ENCODE data around the gene TTC21A.
A peak's percentile ranks its signal among the peaks of the same experiment; 100 is the strongest.

TTC21A gene

GRCh38 chr3:39177708-39178332 lies 70.3 kb downstream of the TTC21A start:
- peak; percentile 53 to 71 for DNase-seq (ENCODE audit: low read depth in 2 of 2)

- no peak for DNase-seq (ENCODE audit: low read depth in 2 of 2)
These were observed 71.1 kb downstream of the TTC21A start for GRCh38 chr3:39178553-39178952.

GRCh38 chr3:39180183-39180545 lies 72.7 kb downstream of the TTC21A start:
- no peak for DNase-seq (ENCODE audit: low read depth in 2 of 2)

GRCh38 chr3:39180546-39181346 lies 73.3 kb downstream of the TTC21A start:
- peak; percentile 77 to 85 for DNase-seq (ENCODE audit: low read depth in 2 of 2)

- no peak for DNase-seq (ENCODE audit: low read depth in 2 of 2)
These were observed 74.2 kb downstream of the TTC21A start for GRCh38 chr3:39181408-39182335.

- DNase-seq (ENCODE audit: low read depth in 2 of 2), result no peak
These were observed 76.0 kb downstream of the TTC21A start for GRCh38 chr3:39183211-39184080.

- no peak for DNase-seq (ENCODE audit: low read depth in 2 of 2)
These were observed 76.8 kb downstream of the TTC21A start for GRCh38 chr3:39184081-39184967.

- no peak for DNase-seq (ENCODE audit: low read depth in 2 of 2)
These were observed 77.4 kb downstream of the TTC21A start for GRCh38 chr3:39184968-39185285.

GRCh38 chr3:39185326-39185958 lies 78.0 kb downstream of the TTC21A start:
- no peak for DNase-seq (ENCODE audit: low read depth in 2 of 2)

GRCh38 chr3:39185959-39186691 lies 78.6 kb downstream of the TTC21A start:
- no peak for DNase-seq (ENCODE audit: low read depth in 2 of 2)

- no peak for DNase-seq (ENCODE audit: low read depth in 2 of 2)
These were observed 79.2 kb downstream of the TTC21A start for GRCh38 chr3:39186692-39187151.

- DNase-seq (ENCODE audit: low read depth in 2 of 2), result no peak
These were observed 80.1 kb downstream of the TTC21A start for GRCh38 chr3:39187372-39188155.
